GM12873 (cell line): ENCODE data around the gene MPO.

ENCODE experiments used
- TF ChIP-seq, protein P1 (sequence below): IDR thresholded peaks from 2 replicates; pipeline ENCODE4 v1.5.1; 2012; ENCODE audit warnings: low read depth, mild to moderate bottlenecking, moderate library complexity, low read length, control low read depth; ENCODE audit not compliant: insufficient read depth; ENCODE audit errors: missing control alignments

The MPO gene

DNA sequence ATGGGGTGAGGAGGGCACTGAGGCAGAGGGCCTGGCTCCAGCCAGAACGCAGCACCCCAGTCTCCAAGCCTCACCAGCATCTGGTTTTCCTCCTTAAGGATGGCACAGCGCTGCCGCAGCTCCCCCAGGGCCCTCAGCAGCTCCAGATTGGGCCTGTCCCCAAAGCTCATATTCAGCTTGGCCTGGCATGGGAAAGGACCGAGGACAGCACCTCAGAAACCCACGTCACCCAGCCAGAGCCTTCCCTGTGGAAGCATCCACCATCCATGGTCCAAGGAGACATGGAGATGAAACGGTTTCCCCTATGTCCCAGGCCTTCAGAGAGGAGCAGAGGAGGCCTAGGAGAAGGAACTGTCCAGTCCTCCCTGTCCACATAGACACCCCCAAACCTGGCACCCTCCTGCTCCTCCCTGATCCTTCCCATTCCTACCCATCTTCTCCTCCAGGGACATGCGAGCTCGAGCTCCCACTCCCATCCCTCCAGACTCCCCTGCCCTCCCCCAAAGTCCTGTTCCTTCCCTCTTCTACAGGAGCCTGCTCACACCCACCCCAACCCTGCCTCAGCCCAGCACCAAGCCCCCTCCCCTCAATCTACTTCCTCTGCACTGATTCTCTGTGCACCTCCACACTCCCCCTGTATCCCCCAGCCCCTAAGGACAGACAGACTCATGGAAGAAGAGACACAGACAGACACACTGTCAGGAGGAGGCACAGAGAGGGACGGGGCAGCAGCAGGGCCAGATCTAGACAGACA lies 46.1 kb upstream of the MPO start:
- TF ChIP-seq, protein P1, sequence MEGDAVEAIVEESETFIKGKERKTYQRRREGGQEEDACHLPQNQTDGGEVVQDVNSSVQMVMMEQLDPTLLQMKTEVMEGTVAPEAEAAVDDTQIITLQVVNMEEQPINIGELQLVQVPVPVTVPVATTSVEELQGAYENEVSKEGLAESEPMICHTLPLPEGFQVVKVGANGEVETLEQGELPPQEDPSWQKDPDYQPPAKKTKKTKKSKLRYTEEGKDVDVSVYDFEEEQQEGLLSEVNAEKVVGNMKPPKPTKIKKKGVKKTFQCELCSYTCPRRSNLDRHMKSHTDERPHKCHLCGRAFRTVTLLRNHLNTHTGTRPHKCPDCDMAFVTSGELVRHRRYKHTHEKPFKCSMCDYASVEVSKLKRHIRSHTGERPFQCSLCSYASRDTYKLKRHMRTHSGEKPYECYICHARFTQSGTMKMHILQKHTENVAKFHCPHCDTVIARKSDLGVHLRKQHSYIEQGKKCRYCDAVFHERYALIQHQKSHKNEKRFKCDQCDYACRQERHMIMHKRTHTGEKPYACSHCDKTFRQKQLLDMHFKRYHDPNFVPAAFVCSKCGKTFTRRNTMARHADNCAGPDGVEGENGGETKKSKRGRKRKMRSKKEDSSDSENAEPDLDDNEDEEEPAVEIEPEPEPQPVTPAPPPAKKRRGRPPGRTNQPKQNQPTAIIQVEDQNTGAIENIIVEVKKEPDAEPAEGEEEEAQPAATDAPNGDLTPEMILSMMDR, result no peak

DNA sequence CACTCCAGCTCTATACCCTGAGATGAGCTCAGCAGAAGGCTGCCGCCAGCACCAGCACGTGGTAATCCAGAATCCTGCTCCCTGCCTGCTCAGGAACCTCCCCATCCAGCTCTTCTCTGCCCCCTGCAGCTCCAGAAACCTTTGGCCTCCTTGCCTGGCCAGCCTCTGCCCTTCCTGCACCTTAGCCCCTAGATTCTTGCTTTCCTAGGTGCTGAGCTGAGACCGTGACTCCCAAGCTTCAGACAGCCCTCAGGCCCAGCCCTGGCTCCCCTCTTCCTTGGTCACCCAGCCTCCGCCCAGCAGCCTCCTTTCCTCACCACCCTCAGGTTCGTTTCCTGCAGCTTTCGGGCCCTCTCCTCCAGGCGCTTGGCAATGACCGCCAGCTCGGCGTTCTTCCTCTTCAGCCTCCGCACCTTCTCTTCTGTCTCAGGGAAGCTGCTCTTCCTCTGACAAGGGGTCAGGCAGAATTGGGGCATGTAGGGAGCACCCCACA lies 45.3 kb upstream of the MPO start:
- TF ChIP-seq, protein P1, result peak; percentile 10

DNA sequence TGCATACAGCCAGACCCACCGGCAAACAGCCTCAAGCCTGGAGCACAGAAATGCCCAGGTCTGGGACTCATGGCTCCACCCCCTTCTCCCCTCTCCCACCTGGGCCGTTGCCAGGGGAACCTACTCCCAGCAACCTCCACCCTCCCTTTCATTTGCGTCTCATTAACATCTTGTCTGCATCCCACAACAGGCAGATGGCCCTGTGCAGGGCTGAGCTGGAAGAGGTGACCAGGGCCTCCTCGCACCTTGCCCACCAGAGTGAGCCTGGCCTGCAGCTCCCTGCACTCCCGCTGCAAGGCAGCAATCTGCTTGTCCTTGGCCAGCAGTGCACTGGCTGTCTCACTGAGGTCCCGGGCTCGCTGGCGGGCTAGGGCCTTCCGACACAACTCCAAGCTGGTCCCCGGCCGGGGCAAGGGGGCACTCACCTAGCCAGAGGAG lies 44.6 kb upstream of the MPO start:
- TF ChIP-seq, protein P1, result no peak

DNA sequence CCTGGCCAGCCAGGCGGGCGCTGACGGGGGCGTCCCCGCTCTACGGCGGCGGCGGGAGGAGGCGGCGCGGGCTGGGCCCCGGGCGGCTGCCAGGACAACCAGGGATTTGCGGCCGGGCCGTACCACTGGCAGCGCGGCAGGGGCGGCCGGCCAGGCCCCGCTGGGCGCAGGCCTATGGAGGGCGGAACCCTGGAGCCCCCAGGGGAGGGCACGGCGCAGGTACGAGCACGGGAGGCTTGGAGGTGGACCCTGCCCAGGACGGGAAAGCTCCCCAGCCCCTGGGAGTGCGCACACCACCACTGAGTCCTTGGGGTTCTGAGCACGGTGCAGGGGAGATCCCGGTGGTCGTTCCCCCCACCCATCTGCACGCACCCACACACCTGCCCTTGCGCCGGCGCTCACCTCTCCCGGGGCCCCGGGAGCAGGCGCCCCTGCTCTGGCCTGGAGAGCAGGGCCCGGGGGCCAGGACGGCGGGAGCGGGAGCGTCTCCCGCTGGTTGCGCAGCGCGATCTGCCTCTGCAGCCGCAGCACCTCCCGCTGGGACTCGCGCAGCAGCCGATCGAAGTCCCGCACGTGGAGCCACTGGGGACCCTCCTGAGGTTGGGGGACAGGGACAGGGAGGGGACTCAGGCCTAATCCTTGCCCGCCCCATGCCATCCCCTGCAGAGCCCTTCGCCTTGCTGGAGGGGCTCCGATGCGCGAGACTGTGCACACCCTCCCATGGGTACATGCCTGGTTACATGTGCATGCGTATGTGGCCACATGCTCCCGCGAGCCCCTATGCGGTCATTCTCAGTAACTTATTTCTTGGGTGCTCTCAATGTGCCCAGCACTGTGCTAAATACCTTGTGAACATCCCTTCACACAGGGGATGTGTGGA lies 43.9 kb upstream of the MPO start:
- TF ChIP-seq, protein P1, result no peak

DNA sequence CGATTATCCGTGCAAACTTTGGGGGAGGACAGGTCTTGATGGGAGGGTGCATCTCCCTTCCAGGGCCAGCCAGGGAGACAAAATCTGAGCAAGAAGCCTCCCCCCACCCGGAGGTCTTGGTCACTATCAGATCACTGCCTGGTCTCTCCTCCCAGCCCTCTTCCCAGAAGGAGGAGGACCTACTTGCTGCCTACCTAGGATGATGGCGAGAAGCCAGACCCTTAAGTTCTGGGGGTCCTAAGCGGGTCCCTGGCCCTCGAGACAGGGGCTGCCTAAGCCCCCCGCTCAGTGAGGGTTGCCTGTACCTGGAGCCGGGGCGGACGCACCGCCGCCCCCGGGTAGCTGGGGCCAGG lies 43.3 kb upstream of the MPO start:
- TF ChIP-seq, protein P1, result no peak

DNA sequence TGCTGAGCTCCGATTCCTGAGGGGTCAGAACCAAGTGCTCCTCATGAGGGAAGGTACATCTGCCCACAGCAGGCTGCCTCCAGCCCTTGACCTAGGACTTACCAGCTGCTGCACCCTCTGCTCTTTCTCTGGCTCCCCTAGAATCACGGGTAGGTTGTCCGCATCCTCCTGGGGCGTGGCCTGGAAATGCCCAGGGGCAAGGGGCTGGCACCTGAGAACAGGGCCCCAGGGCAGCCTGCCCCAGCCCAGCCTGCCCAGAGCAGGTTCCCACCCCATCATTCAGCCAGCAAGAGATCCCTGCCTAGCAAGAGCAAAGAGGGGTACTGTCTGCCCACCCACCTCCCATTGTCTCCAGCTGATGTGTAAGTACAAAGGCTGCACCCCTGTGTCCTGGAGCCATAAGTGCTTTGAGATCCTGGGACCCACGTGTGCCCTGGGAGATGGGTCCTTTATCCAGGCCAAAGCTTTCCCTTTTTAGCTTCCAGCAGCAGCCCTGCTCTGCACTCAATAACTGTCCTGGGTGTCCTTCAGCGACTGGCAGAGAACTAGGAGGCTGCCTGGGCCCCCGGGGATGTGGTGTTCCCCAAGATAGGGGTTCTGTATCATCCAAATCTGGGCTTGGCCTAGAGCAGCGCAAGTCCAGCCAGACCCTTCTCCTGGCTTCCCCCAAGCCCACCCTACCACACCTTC lies 42.8 kb upstream of the MPO start:
- TF ChIP-seq, protein P1, result no peak

DNA sequence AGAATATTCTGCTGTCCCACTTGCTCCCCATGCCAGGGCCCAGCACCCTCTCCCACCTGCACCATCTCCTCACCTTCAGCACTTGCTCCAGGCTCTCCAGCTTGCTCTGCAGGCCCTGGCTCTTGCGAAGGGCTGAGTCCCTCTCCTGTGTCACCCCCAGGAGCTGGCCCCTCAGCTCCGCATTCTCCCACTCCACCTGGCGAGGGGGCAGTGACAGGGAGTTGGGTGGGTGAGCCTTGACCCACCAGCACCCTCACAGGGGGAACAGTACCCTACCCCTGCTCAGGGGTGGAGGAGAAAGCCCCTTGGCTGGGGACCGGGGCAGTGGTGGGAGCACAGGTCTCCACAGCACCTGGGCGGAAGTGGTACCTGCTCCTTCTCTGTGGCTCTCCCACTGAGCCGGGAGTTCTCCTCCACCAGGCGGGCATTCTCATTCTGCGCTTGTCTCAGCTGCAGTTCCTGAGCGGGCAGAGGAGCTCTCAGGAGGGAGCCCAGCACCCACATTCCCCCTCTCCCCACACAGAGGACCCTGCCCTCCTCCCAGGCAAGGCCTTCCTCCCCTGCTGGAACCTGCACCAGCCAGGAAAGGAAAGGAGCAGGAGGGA lies 41.9 kb upstream of the MPO start:
- TF ChIP-seq, protein P1, result no peak
